H1 (cell line): ENCODE measurements around the gene ANKH. TPM values are rescaled to one million over a fixed set of nuclear protein-coding genes. Genes with fewer than 3 reads are reported as not detected.

Experiments used
- CTCF ChIA-PET: fragments of 300-600 bp; sonication (Branson Sonifier 250); formaldehyde crosslinking; loops from one replicate; lab custom pipeline; 2021; ENCODE audit not compliant: partially characterized antibody; lab: Charles Lee
- POLR2A ChIA-PET: fragments of 300-600 bp; sonication (Branson Sonifier 250); formaldehyde crosslinking; loops from one replicate; lab custom pipeline; 2021; ENCODE audit warnings: inconsistent platforms; ENCODE audit not compliant: partially characterized antibody; lab: Charles Lee
- DNase-seq, 2 experiments: peaks; one replicate each; pipeline versions ENCODE4 v3.0.0 to v3.0.0-alpha.2; 2010 to 2022; ENCODE audit warnings: low spot score in 2 of 2, low read depth in 1 of 2, mixed read lengths in 1 of 2
- FAIRE-seq: peaks from 2 replicates; lab custom pipeline; 2011; peaks lifted over from hg19 to GRCh38; lab: Jason Lieb, UNC
- H2AFZ ChIP-seq: 2 replicates; pipeline ENCODE4 v1.8.1; 2012; ENCODE audit warnings: low read length, inconsistent platforms
- H2AK5ac ChIP-seq: 2 replicates; pipeline ENCODE4 v1.6.1; 2013; ENCODE audit warnings: low read depth, low read length
- H2BK120ac ChIP-seq: replicated peaks from 2 replicates; pipeline ENCODE3; 2013; ENCODE audit warnings: low read depth, low read length, inconsistent platforms
- H2BK12ac ChIP-seq: 2 replicates; pipeline ENCODE4 v1.6.1; 2013; ENCODE audit warnings: low read depth, low read length
- H2BK15ac ChIP-seq: 2 replicates; pipeline ENCODE4 v1.6.1; 2013; ENCODE audit warnings: low read length
- H2BK20ac ChIP-seq: 2 replicates; pipeline ENCODE4 v1.6.1; 2013; ENCODE audit warnings: low read length
- H2BK5ac ChIP-seq: 2 replicates; pipeline ENCODE4 v1.6.1; 2013; ENCODE audit warnings: low read depth, low read length
- H3K14ac ChIP-seq: 2 replicates; pipeline ENCODE4 v1.6.1; 2013; ENCODE audit warnings: inconsistent platforms; ENCODE audit not compliant: insufficient read length
- H3K18ac ChIP-seq: 2 replicates; pipeline ENCODE4 v1.6.1; 2013; ENCODE audit warnings: low read length; ENCODE audit errors: extremely low read depth
- H3K23ac ChIP-seq: 2 replicates; pipeline ENCODE4 v1.6.1; 2013; ENCODE audit warnings: inconsistent platforms; ENCODE audit not compliant: insufficient read length
- H3K23me2 ChIP-seq: 2 replicates; pipeline ENCODE4 v1.6.1; 2013; ENCODE audit warnings: low read depth, low read length
- H3K27ac ChIP-seq: 2 replicates; pipeline ENCODE4 v1.6.1; 2011; ENCODE audit warnings: low read depth, low read length, inconsistent platforms
- H3K27me3 ChIP-seq, 4 experiments: replicated peaks in 1 of 4; 1 replicate in 1 of 4; 2 replicates in 3 of 4; pipeline versions ENCODE4 v1.6.1 to v1.8.1; 2011 to 2013; ENCODE audit warnings: low read length in 3 of 4, mild to moderate bottlenecking in 3 of 4, inconsistent platforms in 2 of 4, mixed read lengths in 2 of 4, moderate library complexity in 1 of 4; ENCODE audit not compliant: control insufficient read depth in 3 of 4, insufficient read depth in 3 of 4; ENCODE audit errors: extremely low read depth in 1 of 4
- H3K36me3 ChIP-seq, 4 experiments: 2 replicates each; pipeline versions ENCODE4 v1.6.1 to v1.8.1; 2011 to 2013; ENCODE audit warnings: mild to moderate bottlenecking in 4 of 4, low read length in 3 of 4, moderate library complexity in 2 of 4, control low read depth in 1 of 4, inconsistent platforms in 1 of 4; ENCODE audit not compliant: insufficient read depth in 4 of 4, control insufficient read depth in 2 of 4
- H3K4ac ChIP-seq: replicated peaks from 2 replicates; pipeline ENCODE3; 2013; ENCODE audit warnings: low read length, low read depth, mixed read lengths, inconsistent platforms; ENCODE audit not compliant: insufficient read length
- H3K4me1 ChIP-seq, 4 experiments: replicated peaks in 1 of 4; 1 replicate in 1 of 4; 2 replicates in 3 of 4; pipeline versions ENCODE4 v1.6.1 to v1.8.1; 2011 to 2013; ENCODE audit warnings: low read length in 3 of 4, inconsistent platforms in 2 of 4, mixed read lengths in 1 of 4; ENCODE audit not compliant: insufficient read depth in 4 of 4, control insufficient read depth in 3 of 4
- H3K4me2 ChIP-seq, 2 experiments: 2 replicates each; pipeline versions ENCODE4 v1.6.1 to v1.8.1; 2011 to 2013; ENCODE audit warnings: low read depth in 2 of 2, low read length in 2 of 2, control low read depth in 1 of 2, inconsistent platforms in 1 of 2, mild to moderate bottlenecking in 1 of 2; ENCODE audit not compliant: insufficient read depth in 1 of 2
- H3K4me3 ChIP-seq, 4 experiments: fragments of 200-600, 300-600 bp in 1 of 4; sonication (generic), shearing (Covaris generic), sonication (Bioruptor Twin) in 1 of 4; 2 replicates each; pipeline versions ENCODE4 v1.5.1 to v1.8.1; 2011 to 2016; ENCODE audit warnings: low read length in 4 of 4, low read depth in 3 of 4, control low read depth in 2 of 4, inconsistent platforms in 2 of 4, mild to moderate bottlenecking in 2 of 4, mixed read lengths in 1 of 4, moderate library complexity in 1 of 4; ENCODE audit not compliant: insufficient read depth in 2 of 4; ENCODE audit errors: extremely low read depth in 1 of 4
- H3K56ac ChIP-seq: replicated peaks from 2 replicates; pipeline ENCODE3; 2013; ENCODE audit warnings: low read depth, mild to moderate bottlenecking, mixed read lengths, low read length, inconsistent platforms; ENCODE audit not compliant: insufficient read length
- H3K79me1 ChIP-seq: 2 replicates; pipeline ENCODE4 v1.6.1; 2013; ENCODE audit warnings: low read depth, low read length, control low read depth
- H3K79me2 ChIP-seq, 2 experiments: 2 replicates each; pipeline versions ENCODE4 v1.6.1 to v1.8.1; 2012 to 2013; ENCODE audit warnings: low read length in 2 of 2, mild to moderate bottlenecking in 2 of 2, inconsistent platforms in 1 of 2; ENCODE audit not compliant: insufficient read depth in 2 of 2, control insufficient read depth in 1 of 2
- H3K9ac ChIP-seq, 4 experiments: replicated peaks in 1 of 4; 1 replicate in 1 of 4; 2 replicates in 3 of 4; pipeline versions ENCODE4 v1.6.1 to v1.8.1; 2011 to 2013; ENCODE audit warnings: low read depth in 3 of 4, low read length in 3 of 4, control low read depth in 2 of 4, mild to moderate bottlenecking in 2 of 4, moderate library complexity in 2 of 4, inconsistent platforms in 1 of 4; ENCODE audit errors: extremely low read depth in 1 of 4
- H3K9me3 ChIP-seq, 2 experiments: 2 replicates each; pipeline versions ENCODE4 v1.6.1 to v1.8.1; 2012 to 2013; ENCODE audit warnings: mild to moderate bottlenecking in 2 of 2, moderate library complexity in 2 of 2, control low read depth in 1 of 2, inconsistent platforms in 1 of 2, low read depth in 1 of 2, low read length in 1 of 2, mixed read lengths in 1 of 2; ENCODE audit not compliant: insufficient read depth in 2 of 2
- H4K20me1 ChIP-seq, 2 experiments: replicated peaks in 1 of 2; 2 replicates each; pipeline versions ENCODE3 to v1.8.1; 2011 to 2013; ENCODE audit warnings: inconsistent platforms in 2 of 2, low read length in 2 of 2, mild to moderate bottlenecking in 1 of 2; ENCODE audit not compliant: insufficient read depth in 2 of 2, control insufficient read depth in 1 of 2
- H4K5ac ChIP-seq: 2 replicates; pipeline ENCODE4 v1.6.1; 2013; ENCODE audit warnings: low read length, low read depth, mixed read lengths, inconsistent platforms; ENCODE audit not compliant: insufficient read length
- H4K8ac ChIP-seq: 2 replicates; pipeline ENCODE4 v1.8.0; 2013; ENCODE audit warnings: mild to moderate bottlenecking, moderate library complexity, low read length, inconsistent platforms; ENCODE audit not compliant: insufficient read depth; ENCODE audit errors: extremely low read depth
- H4K91ac ChIP-seq: replicated peaks from 2 replicates; pipeline ENCODE3; 2013; ENCODE audit warnings: low read length, mixed read lengths, inconsistent platforms; ENCODE audit not compliant: insufficient read length
- CBX5 ChIP-seq: fragments of 300-800, 300-1000 bp; sonication (generic); IDR thresholded peaks from 2 replicates; pipeline ENCODE4 v1.7.1; 2016; ENCODE audit warnings: antibody characterized with exemption, low read length, low read depth
- CEBPB ChIP-seq: IDR thresholded peaks from 2 replicates; pipeline ENCODE4 v1.6.1; 2012; ENCODE audit warnings: low read depth, low read length
- CHD2 ChIP-seq: IDR thresholded peaks from 2 replicates; pipeline ENCODE4 v1.6.1; 2012; ENCODE audit warnings: low read length, improper control_type of control experiment
- CTBP2 ChIP-seq: IDR thresholded peaks from 2 replicates; pipeline ENCODE4 v1.7.0; 2011; ENCODE audit warnings: borderline replicate concordance, mild to moderate bottlenecking, moderate library complexity, mixed read lengths, low read length; ENCODE audit not compliant: insufficient read depth, insufficient read length
- GABPA ChIP-seq: IDR thresholded peaks from 2 replicates; pipeline ENCODE4 v1.6.1; 2011; ENCODE audit warnings: mild to moderate bottlenecking, low read length, moderate library complexity, borderline replicate concordance; ENCODE audit not compliant: insufficient read depth
- HDAC6 ChIP-seq: IDR thresholded peaks from one replicate; pipeline ENCODE4 v1.7.1; 2012; ENCODE audit warnings: low read depth, mild to moderate bottlenecking, inconsistent platforms, low read length, moderate library complexity
- JUND ChIP-seq: IDR thresholded peaks from 2 replicates; pipeline ENCODE4 v1.6.1; 2011; ENCODE audit warnings: mild to moderate bottlenecking, improper control_type of control experiment, low read length
- KDM5A ChIP-seq: fragments of 200-600 bp; IDR thresholded peaks from 2 replicates; pipeline ENCODE4 v1.7.1; 2012; ENCODE audit warnings: mild to moderate bottlenecking, low read length, inconsistent platforms, mixed read lengths
- MAFK ChIP-seq: IDR thresholded peaks from 2 replicates; pipeline ENCODE4 v1.6.1; 2012; ENCODE audit warnings: low read depth, mild to moderate bottlenecking, improper control_type of control experiment, low read length
- POU5F1 ChIP-seq: IDR thresholded peaks from 2 replicates; pipeline ENCODE4 v1.6.1; 2011; ENCODE audit warnings: low read depth, mild to moderate bottlenecking, low read length, moderate library complexity
- TAF7 ChIP-seq: optimal IDR thresholded peaks from 2 replicates; pipeline ENCODE3; 2011; ENCODE audit warnings: low read depth, mild to moderate bottlenecking, inconsistent platforms, low read length, moderate library complexity, borderline replicate concordance
- TEAD4 ChIP-seq: IDR thresholded peaks from 2 replicates; pipeline ENCODE4 v1.6.1; 2012; ENCODE audit warnings: low read depth, low read length, inconsistent platforms, mixed read lengths
- YY1 ChIP-seq: IDR thresholded peaks from 2 replicates; pipeline ENCODE4 v1.6.1; 2011; ENCODE audit warnings: low read depth, mild to moderate bottlenecking, low read length
- WGBS, 2 experiments: shearing (Covaris generic) in 1 of 2; methylation state at CpG; one replicate each; pipeline versions ENCODE4 v1.1.6 to v1.1.7; 2013 to 2015; ENCODE audit warnings: low lambda C conversion rate in 2 of 2, mixed read lengths in 2 of 2, inconsistent platforms in 1 of 2, low coverage in 1 of 2, missing lambda C conversion rate in 1 of 2; ENCODE audit not compliant: insufficient replicate concordance in 2 of 2, insufficient coverage in 1 of 2, insufficient read length in 1 of 2; ENCODE audit errors: extremely low coverage in 1 of 2, missing lambda C conversion rate in 1 of 2; 5-methylcytosine and 5-hydroxymethylcytosine counted together
- polyA plus RNA-seq, 7 experiments: library from polyadenylated mRNA; depleted of rRNA in 3 of 7; stranded (reverse) in 5 of 7; unstranded in 2 of 7; fragments of >200 nt in 5 of 7; fragments of 200-250 nt in 2 of 7; gene quantifications; 1 replicate in 5 of 7; 2 replicates in 1 of 7; 4 replicates in 1 of 7; pipeline versions ENCODE4 v1.2.1 to v1.2.3, GENCODE V29; 2011 to 2013; ENCODE audit warnings: missing spikeins in 2 of 7, mixed read lengths in 2 of 7
- total RNA-seq: library from RNA; stranded (reverse); fragmentation: NEBNext Ultra II Directional; extraction: Animal tissue kit (Norgen Biotek cat#: 25700); gene quantifications from 2 replicates; pipeline ENCODE4 v1.2.1, GENCODE V29; 2021
- TF ChIP-seq, protein P1 (sequence below): IDR thresholded peaks from 2 replicates; pipeline ENCODE4 v1.6.1; 2012; ENCODE audit warnings: inconsistent platforms

The ANKH gene
- total and polyA plus RNA-seq, 2 of the 8 experiments (the other 6 are each of a cell fraction or from before 2014, with no cell fraction given): 5.3 to 13.0 TPM

DNA sequence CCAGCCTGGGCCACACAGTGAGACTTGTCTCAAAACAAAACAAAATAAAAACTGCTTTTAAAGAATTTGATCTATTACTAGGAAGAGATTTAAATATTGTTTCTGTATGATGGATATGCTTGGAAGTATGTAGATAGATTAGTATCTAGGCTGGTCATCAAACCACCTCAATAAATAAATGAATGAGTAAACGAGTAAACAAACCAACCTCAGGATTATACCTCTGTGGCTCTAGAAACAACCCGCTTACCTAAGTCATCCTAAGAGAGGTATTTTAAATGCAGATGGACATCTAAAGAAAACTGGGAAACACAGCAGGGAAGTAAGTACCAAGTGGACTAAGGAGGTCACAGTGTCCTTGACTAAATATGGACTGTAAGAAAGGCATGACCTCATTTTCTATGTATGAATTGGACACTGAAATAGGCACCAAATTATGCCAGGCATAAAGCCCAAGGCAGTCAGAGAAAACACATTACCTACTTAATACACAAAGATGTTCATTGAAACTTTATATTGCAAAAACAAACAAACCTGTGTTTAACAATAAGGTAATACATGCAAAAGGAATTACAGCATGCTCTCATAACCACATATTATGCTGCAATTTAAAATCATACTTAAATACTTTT lies 7.3 kb downstream of the ANKH start:
- H3K79me2 ChIP-seq: no peaks in the 10 kb centered on the region
- H2BK15ac ChIP-seq: no peak overlapping the region
- H3K79me1 ChIP-seq: no peaks in the 10 kb centered on the region; the same call in 1 of the 2 replicates
- H2BK5ac ChIP-seq: no peak overlapping the region
- no peak overlapping the region for H3K9ac ChIP-seq
- H2BK20ac ChIP-seq: no peak overlapping the region
- POLR2A ChIA-PET: no interaction called here
- no peak overlapping the region for H3K27ac ChIP-seq
- peaks cover 0 to 5% (median 3%) of the 10 kb centered on the region in 4 experiments; a peak in 3 of 7 replicates for H3K27me3 ChIP-seq
- no peaks in the 10 kb centered on the region for H4K20me1 ChIP-seq
- FAIRE-seq (no peak), DNase-seq (no peak)
- no peak overlapping the region for H2BK12ac ChIP-seq
- H3K18ac ChIP-seq: no peak overlapping the region
- H4K5ac ChIP-seq: no peak overlapping the region
- CTCF ChIA-PET: interaction anchor here (1.3 kb wide), 1 partner anchor 33 kb away, joined by 3 read pairs; no protein-coding TSS in a partner anchor
- no peak overlapping the region for H3K4me3 ChIP-seq
- H3K23ac ChIP-seq: no peak overlapping the region
- H2BK120ac ChIP-seq: no peak overlapping the region
- H3K36me3 ChIP-seq: no peaks in the 10 kb centered on the region
- no peak overlapping the region for H2AK5ac ChIP-seq
- H3K23me2 ChIP-seq: no peaks in the 10 kb centered on the region
- no peak overlapping the region for H4K8ac ChIP-seq
- 80% methylated on average over 2 of the region's 2 CpGs; no CpG with 5 or more reads in 1 of the 2 experiments for WGBS, 2 experiments
- no peak overlapping the region for H3K4me2 ChIP-seq
- no peaks in the 10 kb centered on the region for H3K9me3 ChIP-seq
- no peak overlapping the region for H3K56ac ChIP-seq
- no peak overlapping the region for H2AFZ ChIP-seq
- no peak overlapping the region for H4K91ac ChIP-seq
- no peaks in the 10 kb centered on the region; a peak in 2 of 7 replicates for H3K4me1 ChIP-seq
- H3K14ac ChIP-seq: no peak overlapping the region
- H3K4ac ChIP-seq: no peak overlapping the region
- no peak for TF ChIP-seq TAF7
- TF ChIP-seq CHD2: no peak
- TF ChIP-seq HDAC6: no peak
- TF ChIP-seq TEAD4: no peak
- TF ChIP-seq CTBP2: no peak
- no peak for TF ChIP-seq MAFK
- TF ChIP-seq CEBPB: no peak
- TF ChIP-seq YY1: no peak
- no peak for TF ChIP-seq JUND
- TF ChIP-seq KDM5A: no peak
- no peak for TF ChIP-seq POU5F1
- no peak for TF ChIP-seq CBX5
- TF ChIP-seq GABPA: no peak
- TF ChIP-seq, protein P1, sequence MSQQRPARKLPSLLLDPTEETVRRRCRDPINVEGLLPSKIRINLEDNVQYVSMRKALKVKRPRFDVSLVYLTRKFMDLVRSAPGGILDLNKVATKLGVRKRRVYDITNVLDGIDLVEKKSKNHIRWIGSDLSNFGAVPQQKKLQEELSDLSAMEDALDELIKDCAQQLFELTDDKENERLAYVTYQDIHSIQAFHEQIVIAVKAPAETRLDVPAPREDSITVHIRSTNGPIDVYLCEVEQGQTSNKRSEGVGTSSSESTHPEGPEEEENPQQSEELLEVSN: no peak
